A673 (cell line): Measurements from ENCODE around the gene KDM1A. TPM values are rescaled to one million over a fixed set of nuclear protein-coding genes. Genes with fewer than 3 reads are reported as not detected.

ENCODE experiments used
- BruUV-seq: library from RNA; stranded (reverse); fragments of 400-500 nt; replicated peaks from 2 replicates; lab custom pipeline; 2021; lab: Mats Ljungman, UMichigan
- CTCF ChIA-PET: fragments of 300-600 bp; sonication (Branson Sonifier 250); formaldehyde crosslinking; loops from one replicate; lab custom pipeline; 2022; ENCODE audit warnings: antibody characterized with exemption; lab: Charles Lee
- POLR2A ChIA-PET: fragments of 300-600 bp; sonication (Branson Sonifier 250); formaldehyde crosslinking; loops from one replicate; lab custom pipeline; 2022; ENCODE audit warnings: antibody characterized with exemption; ENCODE audit not compliant: low non-redundant PET; lab: Charles Lee
- DNase-seq: peaks from one replicate; pipeline ENCODE4 v3.0.0-alpha.2; 2015; ENCODE audit warnings: low spot score
- H3K27ac ChIP-seq: fragments of 200-600 bp; sonication (generic); 2 replicates; pipeline ENCODE4 v1.5.1; 2016; ENCODE audit warnings: mixed run types, low read depth, mild to moderate bottlenecking, mixed read lengths, antibody characterized with exemption, low read length; ENCODE audit not compliant: poor library complexity, severe bottlenecking
- H3K27me3 ChIP-seq: fragments of 200-600 bp; sonication (generic); replicated peaks from 2 replicates; pipeline ENCODE4 v1.6.1; 2017; ENCODE audit warnings: mixed run types, low read depth, mild to moderate bottlenecking, mixed read lengths, antibody characterized with exemption, low read length; ENCODE audit not compliant: insufficient read depth, poor library complexity
- H3K36me3 ChIP-seq: fragments of 200-600 bp; sonication (generic); 2 replicates; pipeline ENCODE4 v1.6.1; 2016; ENCODE audit warnings: mixed run types, mild to moderate bottlenecking, mixed read lengths, antibody characterized with exemption, low read length; ENCODE audit not compliant: insufficient read depth, poor library complexity, severe bottlenecking
- H3K4me1 ChIP-seq: fragments of 200-600 bp; sonication (generic); 2 replicates; pipeline ENCODE4 v1.6.1; 2017; ENCODE audit warnings: mixed run types, mild to moderate bottlenecking, mixed read lengths, antibody characterized with exemption, low read length; ENCODE audit not compliant: insufficient read depth, poor library complexity, severe bottlenecking
- H3K4me3 ChIP-seq: fragments of 200-600 bp; sonication (generic); 2 replicates; pipeline ENCODE4 v1.5.1; 2016; ENCODE audit warnings: low read depth, mixed run types, mild to moderate bottlenecking, mixed read lengths, low read length; ENCODE audit not compliant: poor library complexity, severe bottlenecking
- H3K9me3 ChIP-seq: fragments of 200-600 bp; sonication (generic); 2 replicates; pipeline ENCODE4 v1.6.1; 2016; ENCODE audit warnings: mixed run types, low read depth, mild to moderate bottlenecking, mixed read lengths, antibody characterized with exemption, low read length; ENCODE audit not compliant: poor library complexity, severe bottlenecking
- CTCF ChIP-seq: fragments of 300-800, 200-600 bp; sonication (generic); conservative IDR thresholded peaks from 2 replicates; pipeline ENCODE4 v1.5.1; 2017; ENCODE audit warnings: low read depth, mild to moderate bottlenecking, antibody characterized with exemption, low read length, moderate library complexity, mixed read lengths
- EZH2 ChIP-seq: fragments of 200-600 bp; sonication (generic); IDR thresholded peaks from 2 replicates; pipeline ENCODE4 v1.6.1; 2017; ENCODE audit warnings: borderline replicate concordance, low read depth, mild to moderate bottlenecking, mixed read lengths, antibody characterized with exemption, low read length; ENCODE audit not compliant: poor library complexity, severe bottlenecking
- intact Hi-C: fragments of 100-400 bp; cut with micrococcal nuclease; formaldehyde crosslinking; loops from one replicate; pipeline ENCODE4 v1.10.0; 2022; ENCODE audit not compliant: unreplicated experiment
- total RNA-seq: library from RNA; stranded (reverse); gene quantifications from 2 replicates; pipeline ENCODE4 v1.2.3, GENCODE V29; 2021

The KDM1A gene
- total RNA-seq, 1 experiment from 2014 or later = 201 TPM

GRCh38 chr1:23099171-23099536, 79.9 kb downstream of the KDM1A start:
- POLR2A ChIA-PET = no interaction called here
- Histone ChIP-seq H3K27me3 (no peaks in the 10 kb centered on the region), H3K4me3 (no peak overlapping the region), H3K9me3 (no peaks in the 10 kb centered on the region), H3K36me3 (no peaks in the 10 kb centered on the region), H3K4me1 (peaks cover 39% of the 10 kb centered on the region), H3K27ac (no peak overlapping the region)
- intact Hi-C loops = loop anchor here (5.0 to 10.0 kb wide), 3 partner anchors 122 to 436 kb away; partner anchors contain the start of gene E2F2
- CTCF ChIA-PET = interaction anchor here (0.6 to 3.2 kb wide), 5 partner anchors 68 to 304 kb away, joined by 3 to 51 read pairs (median 3); no protein-coding TSS in a partner anchor
- no peak for DNase-seq
- no peak for TF ChIP-seq EZH2
- no peak for TF ChIP-seq CTCF
- no TSS peak for BruUV-seq

DNA sequence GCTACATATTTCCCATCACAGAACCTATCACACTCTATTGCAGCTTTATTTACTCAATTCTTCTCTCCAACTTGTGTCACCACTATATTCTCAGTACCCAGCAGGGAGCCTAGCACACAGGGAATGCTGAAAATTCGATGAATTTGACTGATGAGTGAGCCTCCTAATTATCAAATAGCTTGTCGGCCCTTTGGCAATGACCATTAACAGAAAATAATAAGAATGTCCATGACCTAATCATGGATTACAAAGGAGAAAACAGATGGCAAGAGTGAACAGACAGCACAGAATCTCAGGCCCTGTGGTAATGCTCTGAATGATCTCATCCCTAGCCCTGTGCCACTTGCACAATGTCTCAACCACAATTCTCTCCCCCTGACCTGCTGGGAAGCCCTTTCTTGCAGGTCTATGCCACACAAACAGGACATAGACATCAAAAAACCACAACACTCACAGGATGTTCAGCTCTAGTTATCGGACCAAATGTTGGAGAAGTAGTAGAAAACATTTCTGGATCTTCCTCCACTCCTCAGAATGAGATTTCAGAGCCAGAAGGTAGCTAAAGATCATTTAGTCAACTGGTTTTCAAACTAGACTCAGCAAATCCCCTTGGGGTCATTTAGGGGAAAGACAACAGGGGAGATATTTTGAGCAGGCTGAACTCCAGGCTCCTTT, 80.9 kb downstream of the KDM1A start:
- Histone ChIP-seq H3K4me1 (peaks cover 39% of the 10 kb centered on the region), H3K27ac (peak overlapping the region; percentile 14), H3K27me3 (no peaks in the 10 kb centered on the region), H3K9me3 (no peaks in the 10 kb centered on the region), H3K4me3 (no peak overlapping the region), H3K36me3 (no peaks in the 10 kb centered on the region)
- ChIA-PET CTCF (interaction anchor here (0.5 to 3.2 kb wide), 5 partner anchors 63 to 440 kb away, joined by 3 to 51 read pairs (median 3); no protein-coding TSS in a partner anchor), POLR2A (no interaction called here)
- no peak for TF ChIP-seq CTCF
- no peak for TF ChIP-seq EZH2
- DNase-seq = peak; percentile 32
- no TSS peak for BruUV-seq
- intact Hi-C loops = no loop called here

- DNase-seq = no peak
- H3K4me1 ChIP-seq = peaks cover 39% of the 10 kb centered on the region
Observed at GRCh38 chr1:23101101-23101827, 82.0 kb downstream of the KDM1A start.

More at GRCh38 chr1:23101101-23101827, 82.0 kb downstream of the KDM1A start:
- no TSS peak for BruUV-seq
- no peaks in the 10 kb centered on the region for H3K36me3 ChIP-seq
- ChIA-PET CTCF (interaction anchor here (0.5 to 3.2 kb wide), 3 partner anchors 78 to 84 kb away, joined by 3 to 51 read pairs (median 4); no protein-coding TSS in a partner anchor), POLR2A (interaction anchor here (0.6 kb wide), 1 partner anchor 16 kb away, joined by 3 read pairs; no protein-coding TSS in a partner anchor)
- no peak overlapping the region for H3K4me3 ChIP-seq
- TF ChIP-seq CTCF (no peak), EZH2 (no peak)
- no peaks in the 10 kb centered on the region for H3K9me3 ChIP-seq
- intact Hi-C loops = no loop called here
- no peaks in the 10 kb centered on the region for H3K27me3 ChIP-seq
- peak overlapping the region; percentile 14 for H3K27ac ChIP-seq
